Measurements from ENCODE around the gene CRACR2A. TPM values are rescaled to one million over a fixed set of nuclear protein-coding genes. Genes with fewer than 3 reads are reported as not detected.

Gene CRACR2A
- total RNA-seq, 1 experiment from 2014 or later = 0.27 TPM

DNA sequence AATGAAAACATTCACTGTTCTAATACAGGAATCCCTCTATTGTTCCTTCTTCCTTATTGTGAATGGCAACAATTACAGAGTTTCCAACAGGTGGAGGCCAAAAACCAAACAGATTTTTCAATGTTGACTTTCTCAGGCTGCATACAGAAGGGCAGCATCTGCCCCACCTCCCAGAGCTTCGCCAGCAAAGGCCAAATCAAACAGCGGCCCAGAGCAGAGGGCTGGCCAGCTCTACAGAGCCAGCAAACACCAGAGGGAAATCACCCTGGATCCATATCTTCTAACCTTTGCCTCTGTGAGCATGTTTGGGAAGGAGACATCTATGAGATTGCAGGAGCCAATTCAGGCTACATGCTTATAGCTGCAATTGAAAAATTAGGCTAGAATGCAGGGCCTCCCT is 4.4 kb upstream of the CRACR2A start:
- DNase-seq (ENCODE audit: low read depth) = no peak
- in situ Hi-C loops (cut with HindIII; ENCODE audit: low pct_unique_long_range_greater_than_20kb, low sequenced_read_pairs) = no loop called here

DNA sequence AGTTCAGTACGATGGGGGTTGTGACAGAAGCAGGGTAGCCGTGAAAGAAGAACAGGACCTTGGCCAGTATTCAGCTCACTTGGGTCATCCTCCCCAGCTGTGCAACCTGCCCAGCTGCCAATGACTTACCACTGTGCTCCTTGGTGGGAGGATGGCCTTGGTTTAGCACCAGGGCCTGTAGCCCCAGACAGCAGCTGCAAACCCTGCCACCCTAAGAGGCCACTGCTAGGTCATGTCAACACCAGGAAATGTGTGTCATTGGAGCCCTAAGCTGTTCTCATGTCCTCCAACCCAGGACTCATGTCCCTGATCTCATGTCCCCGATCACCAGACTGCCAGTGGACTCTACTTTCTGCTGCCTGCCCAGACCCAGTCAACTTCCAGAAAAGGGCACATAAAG is 3.0 kb upstream of the CRACR2A start:
- DNase-seq (ENCODE audit: low read depth) = no peak
- in situ Hi-C loops (cut with HindIII; ENCODE audit: low pct_unique_long_range_greater_than_20kb, low sequenced_read_pairs) = no loop called here

DNA sequence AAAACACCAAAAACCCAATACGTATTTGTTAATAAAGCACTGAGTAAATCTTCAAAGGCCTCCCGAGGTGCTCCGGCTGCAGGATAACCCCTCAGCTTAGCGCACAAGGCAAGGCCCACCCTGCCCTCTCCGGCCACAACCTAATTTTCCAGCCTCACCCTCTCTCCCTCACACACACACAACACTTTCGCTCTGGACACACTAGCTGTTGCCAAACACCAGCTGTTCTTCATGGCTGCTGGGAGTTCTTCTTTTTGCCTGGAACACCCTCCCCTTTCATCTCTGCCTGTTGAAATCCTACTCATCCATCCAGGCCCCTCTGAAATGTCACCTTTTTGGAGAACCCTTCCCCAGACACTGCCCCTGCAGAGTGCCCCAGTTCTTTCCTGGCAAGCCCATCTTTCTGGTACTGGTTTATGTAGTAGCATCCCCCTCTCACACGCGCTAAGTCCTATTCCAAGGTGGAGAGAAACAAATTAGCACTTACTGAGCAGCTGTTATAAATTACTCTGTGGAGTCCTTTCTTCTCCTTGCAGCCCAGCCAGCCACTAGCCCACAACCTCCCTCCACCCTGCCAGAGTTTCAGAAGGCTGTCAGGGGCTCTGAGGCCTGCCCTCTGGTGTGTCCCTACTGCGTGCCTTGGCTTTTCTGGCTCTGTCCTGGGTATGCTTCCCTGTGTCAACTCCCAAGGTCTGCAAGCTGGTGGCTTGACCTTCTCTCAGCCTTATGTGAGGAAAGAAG is 805 bp upstream of the CRACR2A start:
- no peak for DNase-seq (ENCODE audit: low read depth)
- in situ Hi-C loops (cut with HindIII; ENCODE audit: low pct_unique_long_range_greater_than_20kb, low sequenced_read_pairs) = no loop called here

DNA sequence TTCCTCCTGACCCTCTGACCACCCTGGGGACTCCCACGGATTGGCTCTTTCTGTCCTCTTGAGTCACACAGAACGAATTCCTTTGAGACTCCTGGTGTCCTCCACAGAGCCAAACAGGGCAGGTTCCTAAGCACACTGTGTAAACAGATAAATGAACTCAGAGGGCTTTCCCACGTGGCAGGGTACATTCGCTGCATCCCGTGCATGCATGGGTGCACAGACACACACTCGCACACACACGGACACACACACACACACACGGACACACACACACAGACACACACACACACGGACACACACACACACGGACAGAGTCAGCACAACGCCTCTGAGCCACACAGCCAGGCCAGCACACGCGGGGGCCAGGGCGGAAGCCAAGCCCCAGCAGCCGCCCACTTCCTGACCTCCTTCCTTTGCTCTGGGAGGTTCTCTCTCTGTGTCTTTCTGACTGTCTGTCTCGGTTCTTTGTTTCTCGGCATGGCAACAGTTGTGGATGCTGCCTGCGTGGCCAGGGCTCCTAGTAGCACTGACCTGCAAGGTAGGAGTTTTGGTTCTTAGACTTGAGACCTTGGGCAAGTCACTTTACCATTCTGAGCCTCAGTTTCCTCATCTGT is 706 bp downstream of the CRACR2A start:
- in situ Hi-C loops (cut with HindIII; ENCODE audit: low pct_unique_long_range_greater_than_20kb, low sequenced_read_pairs) = no loop called here
- peak; percentile 34 for DNase-seq (ENCODE audit: low read depth)

DNA sequence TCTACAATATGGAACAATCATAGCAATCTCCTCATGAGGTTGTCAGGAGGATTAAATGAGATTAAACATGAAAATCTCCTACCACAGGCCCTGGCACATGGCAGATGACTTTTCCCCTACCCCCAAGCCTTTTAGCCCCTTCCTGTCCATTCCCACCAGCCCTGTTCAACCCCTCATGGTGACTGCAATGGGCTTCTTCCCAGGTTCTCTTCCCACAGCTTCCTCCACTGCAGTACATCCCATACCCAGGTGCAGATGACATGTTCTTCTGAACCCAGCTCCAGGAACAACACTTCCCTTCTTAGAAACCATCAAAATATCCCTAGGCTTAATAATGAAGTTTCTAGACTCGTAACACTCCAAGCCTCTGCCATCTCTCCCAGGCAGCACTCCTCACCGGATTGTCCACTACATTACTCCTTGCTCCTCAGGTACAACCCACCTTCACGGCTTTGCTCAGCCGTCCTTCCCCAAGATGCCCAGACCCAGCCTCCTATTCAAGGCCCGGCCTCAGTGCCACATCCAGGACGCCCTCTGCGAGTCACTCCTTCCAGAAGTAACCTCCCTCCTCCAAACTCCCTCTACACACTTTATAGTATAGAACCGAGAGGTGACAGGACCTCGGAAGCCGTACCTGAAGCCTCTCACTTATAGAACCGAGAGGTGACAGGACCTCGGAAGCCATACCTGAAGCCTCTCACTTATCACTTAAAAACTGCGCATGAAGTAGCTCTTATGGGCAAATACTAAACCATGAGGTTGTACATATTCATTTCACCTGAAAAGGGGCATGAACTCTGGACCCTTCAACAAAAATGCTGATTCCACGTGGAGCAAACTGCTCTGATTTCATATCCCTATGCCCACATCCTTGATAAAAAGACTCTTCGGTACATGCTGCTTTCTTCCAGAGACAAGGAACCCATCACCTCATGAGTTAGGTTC is 1.5 kb downstream of the CRACR2A start:
- DNase-seq (ENCODE audit: low read depth) = no peak
- in situ Hi-C loops (cut with HindIII; ENCODE audit: low pct_unique_long_range_greater_than_20kb, low sequenced_read_pairs) = no loop called here

DNA sequence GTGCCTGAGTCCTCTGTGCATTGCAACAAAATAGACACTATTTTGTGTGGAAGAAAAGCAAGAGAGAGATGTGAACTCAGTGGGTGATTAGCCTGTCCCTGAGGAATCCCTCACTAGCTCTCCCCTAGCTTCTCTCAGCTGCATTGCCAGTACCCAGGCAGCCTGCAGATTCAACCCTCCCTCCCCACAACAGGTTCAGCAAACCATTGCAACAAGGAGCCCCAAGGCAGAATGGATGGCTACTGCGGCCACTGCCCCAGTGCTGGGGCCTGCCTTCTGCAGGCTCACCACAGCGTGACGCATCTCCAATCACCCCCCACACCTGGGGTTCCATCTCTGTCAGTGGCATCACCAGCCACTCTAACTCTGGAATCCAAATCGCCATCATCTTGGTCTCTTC is 2.3 kb downstream of the CRACR2A start:
- DNase-seq (ENCODE audit: low read depth) = no peak
- in situ Hi-C loops (cut with HindIII; ENCODE audit: low pct_unique_long_range_greater_than_20kb, low sequenced_read_pairs) = no loop called here

DNA sequence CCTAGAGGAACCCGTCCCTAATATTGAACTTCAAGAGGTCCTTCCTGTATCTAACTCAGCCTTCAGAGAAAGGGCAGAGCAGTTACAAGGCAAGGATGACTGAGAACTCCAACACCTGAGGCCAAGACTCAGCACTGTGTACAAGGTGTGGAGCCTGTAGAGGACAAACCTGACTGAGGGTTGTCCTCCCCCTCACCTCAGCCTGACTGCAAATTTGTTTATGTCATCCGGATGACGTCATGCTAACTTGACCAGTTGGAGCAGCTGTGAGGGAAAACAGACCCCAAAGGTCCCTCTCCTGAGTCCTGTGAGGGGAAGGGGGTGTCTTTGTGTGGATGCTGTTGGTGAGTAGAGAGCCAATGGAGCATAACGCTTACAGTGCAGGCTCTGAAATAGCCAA is 4.3 kb downstream of the CRACR2A start:
- no peak for DNase-seq (ENCODE audit: low read depth)
- in situ Hi-C loops (cut with HindIII; ENCODE audit: low pct_unique_long_range_greater_than_20kb, low sequenced_read_pairs) = no loop called here

DNA sequence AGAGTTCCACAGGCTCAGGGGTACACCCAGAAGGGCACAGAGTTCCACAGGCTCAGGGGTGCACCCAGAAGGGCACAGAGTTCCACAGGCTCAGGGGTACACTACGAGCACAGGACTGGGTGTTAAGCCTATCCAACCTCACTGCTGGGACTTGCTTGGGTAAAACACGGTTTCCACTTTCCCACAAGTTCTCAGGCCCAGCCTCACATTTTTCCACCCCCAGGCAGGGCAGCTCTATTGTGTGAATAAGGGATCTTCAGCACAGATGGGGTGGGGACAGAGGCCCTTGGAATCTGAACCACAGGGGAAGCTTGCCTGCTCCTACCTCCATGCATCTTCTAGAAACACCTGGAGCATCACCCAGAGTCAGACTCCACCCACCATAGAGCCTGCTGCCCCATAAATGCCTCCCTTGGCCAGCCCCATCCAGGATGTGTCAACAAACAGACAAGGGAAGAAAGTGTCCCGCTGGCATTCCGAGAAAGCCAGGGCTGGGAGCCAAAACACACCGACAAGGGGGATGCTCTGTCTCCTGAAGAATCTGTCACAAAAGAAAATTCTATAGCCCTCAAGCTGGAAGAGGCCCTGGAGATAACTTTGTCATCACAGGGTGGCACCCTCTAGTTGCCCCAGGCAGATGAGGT is 4.8 kb downstream of the CRACR2A start:
- in situ Hi-C loops (cut with HindIII; ENCODE audit: low pct_unique_long_range_greater_than_20kb, low sequenced_read_pairs) = no loop called here
- no peak for DNase-seq (ENCODE audit: low read depth)

DNA sequence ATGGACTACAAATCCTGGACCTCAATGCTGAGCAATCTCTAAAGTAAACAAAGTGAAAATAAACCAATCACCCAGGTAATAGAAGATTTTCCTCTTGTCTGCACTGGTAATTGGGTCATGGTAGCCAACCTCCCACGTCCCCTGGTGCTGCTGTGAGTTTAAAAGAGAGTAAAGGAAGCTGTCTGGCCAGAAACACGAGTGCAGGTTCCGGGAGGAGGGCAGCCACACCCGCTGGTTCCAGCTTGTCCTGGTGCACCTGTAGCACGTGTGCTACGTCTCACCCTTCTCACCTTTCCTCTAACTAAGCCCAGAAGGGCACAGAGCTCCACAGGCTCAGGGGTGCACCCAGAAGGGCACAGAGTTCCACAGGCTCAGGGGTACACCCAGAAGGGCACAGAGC is 5.4 kb downstream of the CRACR2A start:
- in situ Hi-C loops (cut with HindIII; ENCODE audit: low pct_unique_long_range_greater_than_20kb, low sequenced_read_pairs) = no loop called here

DNA sequence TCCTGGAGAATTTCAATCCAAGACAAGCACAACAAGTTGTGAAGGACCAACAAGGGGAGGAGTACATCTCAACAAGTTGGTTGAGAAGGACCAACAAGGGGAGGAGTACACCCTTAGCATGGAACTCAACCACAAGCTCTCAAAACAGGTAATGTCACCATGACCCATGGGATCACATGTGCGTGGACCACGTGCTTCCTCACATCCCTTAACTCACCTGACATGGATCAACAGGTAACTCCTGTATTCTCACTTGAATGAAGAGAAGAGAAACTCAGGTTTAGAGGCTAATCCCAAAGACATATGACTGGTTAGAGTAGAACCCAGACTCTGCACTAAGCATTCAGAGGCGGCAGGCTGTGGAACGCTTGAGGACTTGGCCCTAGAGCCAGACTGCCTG is 6.2 kb downstream of the CRACR2A start:
- in situ Hi-C loops (cut with HindIII; ENCODE audit: low pct_unique_long_range_greater_than_20kb, low sequenced_read_pairs) = no loop called here
- DNase-seq (ENCODE audit: low read depth) = no peak

More for the DNA sequence above, 5.4 kb downstream of the CRACR2A start:
- no peak for DNase-seq (ENCODE audit: low read depth)

DNA sequence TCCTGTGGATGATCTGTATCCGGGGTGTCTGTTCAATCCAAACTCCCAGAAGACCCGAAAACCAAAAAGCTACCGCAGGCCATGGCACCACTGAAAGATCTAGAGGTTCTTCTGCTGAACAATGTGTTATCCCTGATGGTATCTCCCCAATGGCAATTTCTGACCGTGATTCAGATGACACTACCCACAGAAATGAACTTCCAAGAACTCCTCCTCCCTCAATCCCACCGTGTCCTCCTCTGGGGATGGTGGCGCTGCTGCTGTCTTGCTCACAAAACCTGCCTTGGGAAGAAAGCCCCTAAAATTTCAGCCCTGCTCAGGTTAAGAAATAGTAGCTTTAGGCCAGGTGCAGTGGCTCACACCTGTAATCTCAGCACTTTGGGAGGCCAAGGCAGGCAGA is 7.8 kb downstream of the CRACR2A start:
- in situ Hi-C loops (cut with HindIII; ENCODE audit: low pct_unique_long_range_greater_than_20kb, low sequenced_read_pairs) = no loop called here
- no peak for DNase-seq (ENCODE audit: low read depth)

DNA sequence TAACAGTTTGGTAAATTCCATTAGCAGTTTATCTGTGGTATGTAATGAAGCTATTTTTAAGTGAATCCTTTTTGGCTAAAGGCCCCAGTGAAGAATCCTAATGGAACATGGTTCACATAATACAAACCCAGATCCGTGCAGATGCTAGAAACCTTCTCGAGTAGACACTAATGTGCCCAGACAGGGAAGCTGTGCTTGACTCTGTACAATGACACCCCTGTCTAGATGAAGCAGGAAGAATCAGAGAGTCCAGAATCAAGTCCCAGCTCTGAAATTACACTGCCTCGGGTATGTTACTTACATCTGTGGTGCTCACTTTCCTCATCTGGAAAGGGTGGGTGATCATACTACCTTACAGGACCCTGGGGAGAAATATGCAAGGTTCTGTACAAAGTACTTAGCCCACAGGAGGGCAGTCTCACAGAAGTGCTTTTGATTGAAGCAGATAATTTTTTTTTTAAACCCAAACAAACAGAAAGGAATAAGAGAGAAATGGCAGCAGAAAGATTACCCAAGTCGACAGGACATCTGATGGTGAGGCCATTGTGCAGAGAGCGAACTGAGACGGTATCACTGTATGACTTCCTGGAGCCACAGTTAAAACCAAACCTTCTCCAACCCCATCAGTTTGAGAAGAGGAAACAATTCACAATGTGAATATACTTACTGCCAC is 8.5 kb downstream of the CRACR2A start:
- in situ Hi-C loops (cut with HindIII; ENCODE audit: low pct_unique_long_range_greater_than_20kb, low sequenced_read_pairs) = no loop called here
- DNase-seq (ENCODE audit: low read depth) = no peak

DNA sequence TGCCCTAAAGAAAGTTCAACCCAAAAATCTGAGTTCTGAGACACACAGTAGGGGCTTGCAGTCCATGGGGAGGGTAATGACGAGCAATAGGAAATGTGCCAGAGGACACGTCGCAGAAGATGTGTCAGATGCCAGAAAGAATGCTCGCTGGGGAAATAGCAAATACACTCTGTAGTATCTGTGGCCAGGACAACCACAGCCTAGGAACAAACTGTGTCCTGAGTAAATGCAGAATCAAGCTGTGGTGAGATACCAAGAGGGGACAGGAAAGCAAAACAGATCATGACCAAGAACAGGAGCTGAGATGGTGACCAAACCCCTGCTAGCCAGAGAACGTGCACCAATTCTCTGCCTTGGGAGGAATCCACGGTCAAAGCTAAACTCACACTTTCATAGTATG is 9.1 kb downstream of the CRACR2A start:
- no peak for DNase-seq (ENCODE audit: low read depth)
- in situ Hi-C loops (cut with HindIII; ENCODE audit: low pct_unique_long_range_greater_than_20kb, low sequenced_read_pairs) = no loop called here

DNA sequence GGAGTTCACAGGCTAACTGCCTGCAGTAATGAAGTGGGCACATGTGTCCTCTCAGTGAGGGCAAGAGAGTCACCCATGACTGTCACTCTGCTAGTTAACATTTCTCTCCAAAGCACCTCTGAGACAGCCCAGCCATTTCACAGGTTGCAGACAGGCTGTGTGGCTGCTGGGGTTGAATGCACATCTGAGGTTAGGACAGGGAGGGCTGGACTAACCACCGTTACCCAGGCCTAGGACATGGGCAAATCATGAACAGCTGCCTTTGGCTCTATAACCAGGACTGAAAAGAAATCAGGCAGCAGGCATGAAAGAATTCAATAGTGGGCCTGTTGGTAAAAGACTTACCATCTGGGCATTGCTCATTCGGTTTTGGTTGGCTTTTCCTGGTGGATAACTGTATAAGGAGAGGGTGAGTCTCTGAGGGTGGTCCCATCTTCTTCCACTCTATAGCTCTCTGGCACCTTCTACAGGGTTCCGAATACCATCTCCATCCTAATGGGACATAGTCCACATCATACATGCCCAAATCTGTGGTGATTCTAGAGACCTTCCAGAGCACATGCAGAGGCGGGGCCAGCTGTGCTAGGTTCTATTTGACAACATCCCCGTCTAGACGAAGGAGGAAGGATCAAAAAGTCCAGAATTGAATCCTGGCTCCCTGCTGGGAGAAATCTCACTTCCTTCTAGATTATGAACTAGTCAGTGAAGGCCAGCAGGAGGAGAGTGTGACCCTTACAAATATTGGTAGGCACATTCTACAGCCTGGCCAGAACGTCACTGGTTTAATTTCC is 10.8 kb downstream of the CRACR2A start:
- in situ Hi-C loops (cut with HindIII; ENCODE audit: low pct_unique_long_range_greater_than_20kb, low sequenced_read_pairs) = no loop called here
- no peak for DNase-seq (ENCODE audit: low read depth)

DNA sequence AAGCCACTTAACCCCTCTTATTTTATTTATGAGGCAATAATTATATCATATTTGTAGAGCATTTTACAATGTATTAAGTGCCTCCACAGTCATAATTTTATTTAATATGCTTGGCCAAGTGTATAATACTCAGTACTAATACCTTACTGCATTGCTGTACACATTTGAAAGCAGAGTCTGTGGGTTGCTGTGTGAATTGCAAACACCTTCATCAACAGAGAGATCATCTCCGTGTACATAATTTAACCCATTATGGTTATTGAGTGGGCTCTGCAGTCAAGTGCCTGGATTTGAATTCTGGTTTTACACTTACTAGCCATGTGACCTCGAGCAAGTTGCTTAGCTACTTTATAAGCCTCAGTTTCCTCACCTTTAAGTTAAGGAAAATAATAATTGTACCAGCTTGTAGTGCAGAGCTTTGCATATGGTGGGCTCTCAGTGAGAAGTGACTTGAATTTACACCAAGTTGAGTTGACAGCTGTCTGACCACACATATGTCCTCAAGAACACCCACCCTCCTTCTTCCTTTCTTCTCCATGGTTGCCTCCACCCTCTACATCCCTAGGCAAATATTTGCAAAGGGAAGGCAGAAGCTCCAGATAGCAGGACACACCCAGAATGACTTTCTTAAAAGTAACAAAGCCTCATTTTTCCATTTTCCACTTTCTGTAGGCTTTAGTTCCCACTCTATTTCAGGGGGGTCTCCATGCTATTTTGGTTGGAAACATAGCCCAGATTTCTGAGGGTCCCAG is 12.3 kb downstream of the CRACR2A start:
- in situ Hi-C loops (cut with HindIII; ENCODE audit: low pct_unique_long_range_greater_than_20kb, low sequenced_read_pairs) = no loop called here
- DNase-seq (ENCODE audit: low read depth) = no peak

DNA sequence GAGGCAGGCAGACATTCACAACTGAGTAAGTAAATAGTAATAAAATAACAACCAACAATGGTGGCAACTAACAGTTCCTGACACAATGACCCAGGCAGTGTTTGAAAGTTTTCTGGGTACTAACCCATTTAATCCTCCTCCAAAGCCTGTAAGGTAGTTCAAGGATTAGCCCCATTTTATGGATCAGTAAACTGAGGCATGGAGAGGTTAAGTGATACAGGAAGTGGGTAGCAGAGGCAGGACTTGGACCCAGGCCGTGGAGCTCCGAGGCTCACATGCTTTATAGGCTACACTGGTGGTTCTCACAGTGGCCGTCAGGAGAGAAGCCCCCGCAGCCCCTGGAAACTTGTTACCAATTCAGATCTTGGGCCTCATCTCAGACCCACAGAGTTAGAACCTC is 17.5 kb downstream of the CRACR2A start:
- no peak for DNase-seq (ENCODE audit: low read depth)
- in situ Hi-C loops (cut with HindIII; ENCODE audit: low pct_unique_long_range_greater_than_20kb, low sequenced_read_pairs) = no loop called here

DNA sequence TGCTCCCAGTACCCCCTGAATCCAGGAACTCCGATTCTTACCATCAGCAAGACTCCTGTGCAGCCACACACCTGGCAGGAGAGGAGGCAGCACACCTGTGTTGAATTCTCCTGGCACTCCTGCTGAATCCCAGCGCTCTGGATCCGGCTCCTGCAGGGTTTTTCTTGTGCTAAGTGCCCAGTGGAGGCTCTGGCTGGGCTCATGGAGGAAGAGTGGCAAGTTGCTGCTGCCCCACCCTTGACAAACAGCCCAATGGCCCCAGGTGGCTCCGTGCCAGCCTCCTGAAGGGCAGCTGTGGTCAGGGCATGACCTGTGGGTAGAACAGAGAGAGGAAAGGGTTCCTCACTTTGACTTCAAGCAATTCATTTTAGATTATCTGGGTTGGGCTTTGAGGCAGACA is 20.0 kb downstream of the CRACR2A start:
- in situ Hi-C loops (cut with HindIII; ENCODE audit: low pct_unique_long_range_greater_than_20kb, low sequenced_read_pairs) = no loop called here
- DNase-seq (ENCODE audit: low read depth) = no peak
